Measurements from ENCODE around the gene RETREG3.

DNA sequence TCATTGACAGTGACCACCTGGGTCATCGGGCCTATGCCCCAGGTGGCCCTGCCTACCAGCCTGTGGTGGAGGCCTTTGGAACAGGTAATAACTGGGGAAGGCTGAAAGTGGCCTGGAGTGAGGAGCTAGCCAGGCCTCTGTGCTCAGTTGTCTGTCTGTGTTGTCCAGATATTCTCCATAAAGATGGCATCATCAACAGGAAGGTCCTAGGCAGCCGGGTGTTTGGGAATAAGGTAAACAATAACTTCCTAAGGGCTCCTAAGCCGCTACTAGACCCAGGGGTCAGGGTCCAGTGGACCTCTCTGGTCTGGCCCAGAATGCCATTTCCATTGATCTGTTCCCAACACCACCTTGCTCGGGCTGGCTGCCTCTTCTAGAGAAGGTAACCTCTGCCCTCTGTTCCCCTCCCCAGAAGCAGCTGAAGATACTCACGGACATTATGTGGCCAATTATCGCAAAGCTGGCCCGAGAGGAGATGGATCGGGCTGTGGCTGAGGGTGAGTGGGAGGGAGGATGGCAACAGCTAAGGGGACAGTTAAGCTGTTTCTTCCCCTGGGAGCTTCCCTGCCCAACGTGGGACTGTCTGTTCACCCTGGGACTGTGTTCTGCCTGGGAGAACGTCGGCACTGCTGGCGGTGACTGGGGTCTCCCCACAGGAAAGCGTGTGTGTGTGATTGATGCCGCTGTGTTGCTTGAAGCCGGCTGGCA, 44.2 kb downstream of the RETREG3 start:
- no peak for TF ChIP-seq CREB1 (IDR thresholded peaks at IDR 0.05)
- TF ChIP-seq CREB1 (CRISPR knock-in tag; IDR thresholded peaks at IDR 0.05), result no peak
- no peak; a peak in 1 of 4 replicates for TF ChIP-seq POLR2A (IDR thresholded peaks at IDR 0.05; ENCODE audit: insufficient read depth in 1 of 2, low read depth in 2 of 2, low read length in 2 of 2)
- TF ChIP-seq, protein P1, sequence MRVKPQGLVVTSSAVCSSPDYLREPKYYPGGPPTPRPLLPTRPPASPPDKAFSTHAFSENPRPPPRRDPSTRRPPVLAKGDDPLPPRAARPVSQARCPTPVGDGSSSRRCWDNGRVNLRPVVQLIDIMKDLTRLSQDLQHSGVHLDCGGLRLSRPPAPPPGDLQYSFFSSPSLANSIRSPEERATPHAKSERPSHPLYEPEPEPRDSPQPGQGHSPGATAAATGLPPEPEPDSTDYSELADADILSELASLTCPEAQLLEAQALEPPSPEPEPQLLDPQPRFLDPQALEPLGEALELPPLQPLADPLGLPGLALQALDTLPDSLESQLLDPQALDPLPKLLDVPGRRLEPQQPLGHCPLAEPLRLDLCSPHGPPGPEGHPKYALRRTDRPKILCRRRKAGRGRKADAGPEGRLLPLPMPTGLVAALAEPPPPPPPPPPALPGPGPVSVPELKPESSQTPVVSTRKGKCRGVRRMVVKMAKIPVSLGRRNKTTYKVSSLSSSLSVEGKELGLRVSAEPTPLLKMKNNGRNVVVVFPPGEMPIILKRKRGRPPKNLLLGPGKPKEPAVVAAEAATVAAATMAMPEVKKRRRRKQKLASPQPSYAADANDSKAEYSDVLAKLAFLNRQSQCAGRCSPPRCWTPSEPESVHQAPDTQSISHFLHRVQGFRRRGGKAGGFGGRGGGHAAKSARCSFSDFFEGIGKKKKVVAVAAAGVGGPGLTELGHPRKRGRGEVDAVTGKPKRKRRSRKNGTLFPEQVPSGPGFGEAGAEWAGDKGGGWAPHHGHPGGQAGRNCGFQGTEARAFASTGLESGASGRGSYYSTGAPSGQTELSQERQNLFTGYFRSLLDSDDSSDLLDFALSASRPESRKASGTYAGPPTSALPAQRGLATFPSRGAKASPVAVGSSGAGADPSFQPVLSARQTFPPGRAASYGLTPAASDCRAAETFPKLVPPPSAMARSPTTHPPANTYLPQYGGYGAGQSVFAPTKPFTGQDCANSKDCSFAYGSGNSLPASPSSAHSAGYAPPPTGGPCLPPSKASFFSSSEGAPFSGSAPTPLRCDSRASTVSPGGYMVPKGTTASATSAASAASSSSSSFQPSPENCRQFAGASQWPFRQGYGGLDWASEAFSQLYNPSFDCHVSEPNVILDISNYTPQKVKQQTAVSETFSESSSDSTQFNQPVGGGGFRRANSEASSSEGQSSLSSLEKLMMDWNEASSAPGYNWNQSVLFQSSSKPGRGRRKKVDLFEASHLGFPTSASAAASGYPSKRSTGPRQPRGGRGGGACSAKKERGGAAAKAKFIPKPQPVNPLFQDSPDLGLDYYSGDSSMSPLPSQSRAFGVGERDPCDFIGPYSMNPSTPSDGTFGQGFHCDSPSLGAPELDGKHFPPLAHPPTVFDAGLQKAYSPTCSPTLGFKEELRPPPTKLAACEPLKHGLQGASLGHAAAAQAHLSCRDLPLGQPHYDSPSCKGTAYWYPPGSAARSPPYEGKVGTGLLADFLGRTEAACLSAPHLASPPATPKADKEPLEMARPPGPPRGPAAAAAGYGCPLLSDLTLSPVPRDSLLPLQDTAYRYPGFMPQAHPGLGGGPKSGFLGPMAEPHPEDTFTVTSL (CRISPR knock-in tag; IDR thresholded peaks at IDR 0.05; ENCODE audit: borderline replicate concordance), result peak; percentile 65; the same call in 1 of the 2 replicates
- TF ChIP-seq LCORL (IDR thresholded peaks at IDR 0.05), result no peak
- TF ChIP-seq LCORL (CRISPR knock-in tag; IDR thresholded peaks at IDR 0.05), result peak; percentile 86

All from HepG2 (cell line).